ENCODE measurements around the gene TRERF1.

- no peak for TF ChIP-seq POLR2A (IDR thresholded peaks at IDR 0.05)
- TF ChIP-seq, protein P1, sequence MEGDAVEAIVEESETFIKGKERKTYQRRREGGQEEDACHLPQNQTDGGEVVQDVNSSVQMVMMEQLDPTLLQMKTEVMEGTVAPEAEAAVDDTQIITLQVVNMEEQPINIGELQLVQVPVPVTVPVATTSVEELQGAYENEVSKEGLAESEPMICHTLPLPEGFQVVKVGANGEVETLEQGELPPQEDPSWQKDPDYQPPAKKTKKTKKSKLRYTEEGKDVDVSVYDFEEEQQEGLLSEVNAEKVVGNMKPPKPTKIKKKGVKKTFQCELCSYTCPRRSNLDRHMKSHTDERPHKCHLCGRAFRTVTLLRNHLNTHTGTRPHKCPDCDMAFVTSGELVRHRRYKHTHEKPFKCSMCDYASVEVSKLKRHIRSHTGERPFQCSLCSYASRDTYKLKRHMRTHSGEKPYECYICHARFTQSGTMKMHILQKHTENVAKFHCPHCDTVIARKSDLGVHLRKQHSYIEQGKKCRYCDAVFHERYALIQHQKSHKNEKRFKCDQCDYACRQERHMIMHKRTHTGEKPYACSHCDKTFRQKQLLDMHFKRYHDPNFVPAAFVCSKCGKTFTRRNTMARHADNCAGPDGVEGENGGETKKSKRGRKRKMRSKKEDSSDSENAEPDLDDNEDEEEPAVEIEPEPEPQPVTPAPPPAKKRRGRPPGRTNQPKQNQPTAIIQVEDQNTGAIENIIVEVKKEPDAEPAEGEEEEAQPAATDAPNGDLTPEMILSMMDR (IDR thresholded peaks at IDR 0.05 in 4 of 5, conservative IDR thresholded peaks at IDR 0.05 in 1 of 5): no peak
Measured at GRCh38 chr6:42340511-42340910, 111.2 kb downstream of the TRERF1 start.

All from gastrocnemius medialis (tissue), 4 donors.